ENCODE measurements around the gene NFKBIE. TPM values are rescaled to one million over a fixed set of nuclear protein-coding genes. Genes with fewer than 3 reads are reported as not detected.
A peak's percentile ranks its signal among the peaks of the same experiment; 100 is the strongest.

NFKBIE gene
- total and polyA plus RNA-seq, 2 of the 13 experiments (the other 11 are each of a cell fraction or from before 2014, with no cell fraction given) = 6.7 to 14.5 TPM

GRCh38 chr6:44223319-44224028 lies 41.9 kb downstream of the NFKBIE start, which contains the start of gene SLC29A1 (continued):
- TF ChIP-seq ZSCAN12 (CRISPR knock-in tag; IDR thresholded peaks at IDR 0.05) (peak; percentile 54; the same call in 1 of the 2 replicates), JDP2 (CRISPR knock-in tag; IDR thresholded peaks at IDR 0.05; ENCODE audit: borderline replicate concordance) (no peak), SMAD1 (CRISPR knock-in tag; IDR thresholded peaks at IDR 0.05; ENCODE audit: borderline replicate concordance, low read depth) (no peak; the same call in 1 of the 2 replicates), AGO1 (IDR thresholded peaks at IDR 0.05; ENCODE audit: low read depth, low read length, poor library complexity, severe bottlenecking) (no peak), TFDP1 (CRISPR knock-in tag; IDR thresholded peaks at IDR 0.05; ENCODE audit: borderline replicate concordance) (peak; percentile 91; the same call in 1 of the 2 replicates), ZFP37 (CRISPR knock-in tag; IDR thresholded peaks at IDR 0.05; ENCODE audit: borderline replicate concordance) (no peak), NCOR1 (IDR thresholded peaks at IDR 0.05; ENCODE audit: borderline replicate concordance, low read length) (no peak), ZNF263 (CRISPR knock-in tag; IDR thresholded peaks at IDR 0.05) (peak; percentile 68; the same call in 1 of the 2 replicates), GMEB1 (CRISPR knock-in tag; IDR thresholded peaks at IDR 0.05; ENCODE audit: borderline replicate concordance) (peak; percentile 68; the same call in 1 of the 2 replicates), MLXIP (CRISPR knock-in tag; IDR thresholded peaks at IDR 0.05; ENCODE audit: borderline replicate concordance) (peak; percentile 96)
- TF ChIP-seq, protein P1, sequence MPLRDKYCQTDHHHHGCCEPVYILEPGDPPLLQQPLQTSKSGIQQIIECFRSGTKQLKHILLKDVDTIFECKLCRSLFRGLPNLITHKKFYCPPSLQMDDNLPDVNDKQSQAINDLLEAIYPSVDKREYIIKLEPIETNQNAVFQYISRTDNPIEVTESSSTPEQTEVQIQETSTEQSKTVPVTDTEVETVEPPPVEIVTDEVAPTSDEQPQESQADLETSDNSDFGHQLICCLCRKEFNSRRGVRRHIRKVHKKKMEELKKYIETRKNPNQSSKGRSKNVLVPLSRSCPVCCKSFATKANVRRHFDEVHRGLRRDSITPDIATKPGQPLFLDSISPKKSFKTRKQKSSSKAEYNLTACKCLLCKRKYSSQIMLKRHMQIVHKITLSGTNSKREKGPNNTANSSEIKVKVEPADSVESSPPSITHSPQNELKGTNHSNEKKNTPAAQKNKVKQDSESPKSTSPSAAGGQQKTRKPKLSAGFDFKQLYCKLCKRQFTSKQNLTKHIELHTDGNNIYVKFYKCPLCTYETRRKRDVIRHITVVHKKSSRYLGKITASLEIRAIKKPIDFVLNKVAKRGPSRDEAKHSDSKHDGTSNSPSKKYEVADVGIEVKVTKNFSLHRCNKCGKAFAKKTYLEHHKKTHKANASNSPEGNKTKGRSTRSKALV (CRISPR knock-in tag; IDR thresholded peaks at IDR 0.05) = peak; percentile 70; the same call in 1 of the 2 replicates
- TF ChIP-seq, protein P2, sequence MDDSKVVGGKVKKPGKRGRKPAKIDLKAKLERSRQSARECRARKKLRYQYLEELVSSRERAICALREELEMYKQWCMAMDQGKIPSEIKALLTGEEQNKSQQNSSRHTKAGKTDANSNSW (CRISPR knock-in tag; IDR thresholded peaks at IDR 0.05; ENCODE audit: borderline replicate concordance) = no peak
- TF ChIP-seq, protein P3, sequence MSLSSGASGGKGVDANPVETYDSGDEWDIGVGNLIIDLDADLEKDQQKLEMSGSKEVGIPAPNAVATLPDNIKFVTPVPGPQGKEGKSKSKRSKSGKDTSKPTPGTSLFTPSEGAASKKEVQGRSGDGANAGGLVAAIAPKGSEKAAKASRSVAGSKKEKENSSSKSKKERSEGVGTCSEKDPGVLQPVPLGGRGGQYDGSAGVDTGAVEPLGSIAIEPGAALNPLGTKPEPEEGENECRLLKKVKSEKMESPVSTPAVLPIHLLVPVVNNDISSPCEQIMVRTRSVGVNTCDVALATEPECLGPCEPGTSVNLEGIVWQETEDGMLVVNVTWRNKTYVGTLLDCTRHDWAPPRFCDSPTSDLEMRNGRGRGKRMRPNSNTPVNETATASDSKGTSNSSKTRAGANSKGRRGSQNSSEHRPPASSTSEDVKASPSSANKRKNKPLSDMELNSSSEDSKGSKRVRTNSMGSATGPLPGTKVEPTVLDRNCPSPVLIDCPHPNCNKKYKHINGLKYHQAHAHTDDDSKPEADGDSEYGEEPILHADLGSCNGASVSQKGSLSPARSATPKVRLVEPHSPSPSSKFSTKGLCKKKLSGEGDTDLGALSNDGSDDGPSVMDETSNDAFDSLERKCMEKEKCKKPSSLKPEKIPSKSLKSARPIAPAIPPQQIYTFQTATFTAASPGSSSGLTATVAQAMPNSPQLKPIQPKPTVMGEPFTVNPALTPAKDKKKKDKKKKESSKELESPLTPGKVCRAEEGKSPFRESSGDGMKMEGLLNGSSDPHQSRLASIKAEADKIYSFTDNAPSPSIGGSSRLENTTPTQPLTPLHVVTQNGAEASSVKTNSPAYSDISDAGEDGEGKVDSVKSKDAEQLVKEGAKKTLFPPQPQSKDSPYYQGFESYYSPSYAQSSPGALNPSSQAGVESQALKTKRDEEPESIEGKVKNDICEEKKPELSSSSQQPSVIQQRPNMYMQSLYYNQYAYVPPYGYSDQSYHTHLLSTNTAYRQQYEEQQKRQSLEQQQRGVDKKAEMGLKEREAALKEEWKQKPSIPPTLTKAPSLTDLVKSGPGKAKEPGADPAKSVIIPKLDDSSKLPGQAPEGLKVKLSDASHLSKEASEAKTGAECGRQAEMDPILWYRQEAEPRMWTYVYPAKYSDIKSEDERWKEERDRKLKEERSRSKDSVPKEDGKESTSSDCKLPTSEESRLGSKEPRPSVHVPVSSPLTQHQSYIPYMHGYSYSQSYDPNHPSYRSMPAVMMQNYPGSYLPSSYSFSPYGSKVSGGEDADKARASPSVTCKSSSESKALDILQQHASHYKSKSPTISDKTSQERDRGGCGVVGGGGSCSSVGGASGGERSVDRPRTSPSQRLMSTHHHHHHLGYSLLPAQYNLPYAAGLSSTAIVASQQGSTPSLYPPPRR (CRISPR knock-in tag; IDR thresholded peaks at IDR 0.05; ENCODE audit: borderline replicate concordance) = peak; percentile 42; the same call in 1 of the 2 replicates

Measured in HepG2 (cell line).